ENCODE data around the gene USP22. TPM values are rescaled to one million over a fixed set of nuclear protein-coding genes. Genes with fewer than 3 reads are reported as not detected.

The USP22 gene
- total RNA-seq, 1 donor from 2014 or later, result 420 TPM

- no peak for TF ChIP-seq CTCF (IDR thresholded peaks at IDR 0.05; ENCODE audit: partially characterized antibody, unreplicated experiment)
- Mint-ChIP-seq H3K4me1 (ENCODE audit: low read depth, unreplicated experiment) (peaks cover 23% of the 10 kb centered on the region), H3K36me3 (ENCODE audit: unreplicated experiment) (no peaks in the 10 kb centered on the region)
Measured at GRCh38 chr17:21024024-21024423, 18.8 kb downstream of the USP22 start.

GRCh38 chr17:21021208-21021803, 21.5 kb downstream of the USP22 start:
- DNase-seq, result no peak
- H3K27ac Mint-ChIP-seq (ENCODE audit: unreplicated experiment), result no peak overlapping the region
- TF ChIP-seq CTCF (IDR thresholded peaks at IDR 0.05; ENCODE audit: partially characterized antibody, unreplicated experiment), result no peak
- H3K27me3 Mint-ChIP-seq (ENCODE audit: unreplicated experiment), result no peaks in the 10 kb centered on the region
- H3K4me1 Mint-ChIP-seq (ENCODE audit: low read depth, unreplicated experiment), result peaks cover 26% of the 10 kb centered on the region
- no peak overlapping the region for H3K4me3 Mint-ChIP-seq (ENCODE audit: unreplicated experiment)
- peaks cover 8% of the 10 kb centered on the region for H3K9me3 Mint-ChIP-seq (ENCODE audit: unreplicated experiment)
- no peaks in the 10 kb centered on the region for H3K36me3 Mint-ChIP-seq (ENCODE audit: unreplicated experiment)

More at GRCh38 chr17:21024024-21024423, 18.8 kb downstream of the USP22 start:
- no peak overlapping the region for H3K27ac Mint-ChIP-seq (ENCODE audit: unreplicated experiment)
- peaks cover 3% of the 10 kb centered on the region for H3K9me3 Mint-ChIP-seq (ENCODE audit: unreplicated experiment)
- no peak for DNase-seq
- no peaks in the 10 kb centered on the region for H3K27me3 Mint-ChIP-seq (ENCODE audit: unreplicated experiment)
- no peak overlapping the region for H3K4me3 Mint-ChIP-seq (ENCODE audit: unreplicated experiment)

GRCh38 chr17:21020622-21021021, 22.2 kb downstream of the USP22 start:
- no peaks in the 10 kb centered on the region for H3K27me3 Mint-ChIP-seq (ENCODE audit: unreplicated experiment)
- H3K4me1 Mint-ChIP-seq (ENCODE audit: low read depth, unreplicated experiment), result peaks cover 29% of the 10 kb centered on the region
- H3K9me3 Mint-ChIP-seq (ENCODE audit: unreplicated experiment), result peaks cover 10% of the 10 kb centered on the region
- TF ChIP-seq CTCF (IDR thresholded peaks at IDR 0.05; ENCODE audit: partially characterized antibody, unreplicated experiment), result no peak
- no peaks in the 10 kb centered on the region for H3K36me3 Mint-ChIP-seq (ENCODE audit: unreplicated experiment)
- peak overlapping the region; percentile 60 for H3K27ac Mint-ChIP-seq (ENCODE audit: unreplicated experiment)
- no peak for DNase-seq
- H3K4me3 Mint-ChIP-seq (ENCODE audit: unreplicated experiment), result peak overlapping the region; percentile 70

GRCh38 chr17:21019976-21020586, 22.7 kb downstream of the USP22 start:
- Mint-ChIP-seq H3K4me1 (ENCODE audit: low read depth, unreplicated experiment) (peaks cover 25% of the 10 kb centered on the region), H3K36me3 (ENCODE audit: unreplicated experiment) (no peaks in the 10 kb centered on the region), H3K27me3 (ENCODE audit: unreplicated experiment) (peaks cover under 1% of the 10 kb centered on the region), H3K9me3 (ENCODE audit: unreplicated experiment) (peaks cover 11% of the 10 kb centered on the region), H3K27ac (ENCODE audit: unreplicated experiment) (peak overlapping the region; percentile 60), H3K4me3 (ENCODE audit: unreplicated experiment) (peak overlapping the region; percentile 70)
- DNase-seq, result peak; percentile 65
- TF ChIP-seq CTCF (IDR thresholded peaks at IDR 0.05; ENCODE audit: partially characterized antibody, unreplicated experiment), result peak; percentile 16

GRCh38 chr17:21018894-21019293, 23.9 kb downstream of the USP22 start:
- peaks cover 25% of the 10 kb centered on the region for H3K4me1 Mint-ChIP-seq (ENCODE audit: low read depth, unreplicated experiment)
- no peak for DNase-seq
- peaks cover 15% of the 10 kb centered on the region for H3K9me3 Mint-ChIP-seq (ENCODE audit: unreplicated experiment)
- H3K27ac Mint-ChIP-seq (ENCODE audit: unreplicated experiment), result peak overlapping the region; percentile 52
- no peak for TF ChIP-seq CTCF (IDR thresholded peaks at IDR 0.05; ENCODE audit: partially characterized antibody, unreplicated experiment)
- H3K27me3 Mint-ChIP-seq (ENCODE audit: unreplicated experiment), result peaks cover 4% of the 10 kb centered on the region
- no peak overlapping the region for H3K4me3 Mint-ChIP-seq (ENCODE audit: unreplicated experiment)
- no peaks in the 10 kb centered on the region for H3K36me3 Mint-ChIP-seq (ENCODE audit: unreplicated experiment)
